ENCODE results near the gene SBK2.

DNA sequence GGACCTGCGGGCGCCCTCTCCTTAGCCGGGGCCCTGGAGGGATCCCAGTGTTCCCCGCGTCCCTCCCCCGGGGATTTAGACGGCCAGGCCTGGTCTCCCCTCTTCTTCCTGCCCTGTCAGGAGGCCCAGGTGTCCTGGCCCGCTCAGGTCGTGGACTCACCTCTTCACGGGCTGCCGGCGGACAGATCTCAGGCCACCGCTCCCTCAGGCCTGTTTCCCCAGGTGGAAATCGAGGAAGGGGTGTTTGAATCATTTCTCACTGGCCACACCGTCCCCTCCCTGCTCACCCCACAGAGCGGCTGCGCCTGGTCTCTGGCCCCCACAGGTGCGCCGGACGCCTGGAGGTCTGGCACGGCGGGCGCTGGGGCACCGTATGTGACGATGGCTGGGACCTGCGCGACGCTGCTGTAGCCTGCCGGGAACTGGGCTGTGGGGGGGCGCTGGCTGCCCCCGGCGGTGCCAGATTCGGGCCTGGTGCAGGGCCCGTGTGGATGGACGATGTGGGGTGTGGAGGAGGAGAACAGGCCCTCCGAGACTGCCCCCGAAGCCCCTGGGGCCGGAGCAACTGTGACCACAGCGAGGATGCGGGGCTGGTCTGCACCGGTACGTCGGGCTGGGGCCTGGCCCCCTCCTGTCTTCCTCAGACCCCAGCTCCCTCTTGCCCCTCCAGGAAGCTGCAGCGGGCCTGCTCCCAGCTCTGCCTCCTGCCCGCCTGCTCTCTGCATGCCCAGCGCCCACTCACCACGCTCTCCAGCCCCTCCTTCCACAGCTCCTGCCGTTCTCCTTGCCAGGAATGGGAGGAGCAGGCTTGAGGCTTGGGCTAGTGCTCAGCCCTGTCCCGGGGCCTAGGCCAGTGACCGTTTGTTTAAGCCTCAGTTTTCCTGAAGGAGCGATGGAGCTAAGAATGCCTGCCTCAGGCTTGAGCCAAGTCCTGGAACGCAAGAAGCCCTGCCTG lies 46.2 kb downstream of the SBK2 start:
- TF ChIP-seq, protein P1, sequence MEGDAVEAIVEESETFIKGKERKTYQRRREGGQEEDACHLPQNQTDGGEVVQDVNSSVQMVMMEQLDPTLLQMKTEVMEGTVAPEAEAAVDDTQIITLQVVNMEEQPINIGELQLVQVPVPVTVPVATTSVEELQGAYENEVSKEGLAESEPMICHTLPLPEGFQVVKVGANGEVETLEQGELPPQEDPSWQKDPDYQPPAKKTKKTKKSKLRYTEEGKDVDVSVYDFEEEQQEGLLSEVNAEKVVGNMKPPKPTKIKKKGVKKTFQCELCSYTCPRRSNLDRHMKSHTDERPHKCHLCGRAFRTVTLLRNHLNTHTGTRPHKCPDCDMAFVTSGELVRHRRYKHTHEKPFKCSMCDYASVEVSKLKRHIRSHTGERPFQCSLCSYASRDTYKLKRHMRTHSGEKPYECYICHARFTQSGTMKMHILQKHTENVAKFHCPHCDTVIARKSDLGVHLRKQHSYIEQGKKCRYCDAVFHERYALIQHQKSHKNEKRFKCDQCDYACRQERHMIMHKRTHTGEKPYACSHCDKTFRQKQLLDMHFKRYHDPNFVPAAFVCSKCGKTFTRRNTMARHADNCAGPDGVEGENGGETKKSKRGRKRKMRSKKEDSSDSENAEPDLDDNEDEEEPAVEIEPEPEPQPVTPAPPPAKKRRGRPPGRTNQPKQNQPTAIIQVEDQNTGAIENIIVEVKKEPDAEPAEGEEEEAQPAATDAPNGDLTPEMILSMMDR (IDR thresholded peaks at IDR 0.05; ENCODE audit: insufficient read depth, low read depth, low read length): no peak
- no peak for TF ChIP-seq EZH2 (IDR thresholded peaks at IDR 0.05; ENCODE audit: insufficient read depth, low read length)
